Measurements from ENCODE around the gene SLC39A1. TPM values are rescaled to one million over a fixed set of nuclear protein-coding genes. Genes with fewer than 3 reads are reported as not detected.

The SLC39A1 gene
- total RNA-seq, 4 donors from 2014 or later = 88.6 to 105 (median 98.8) TPM

- DNase-seq (ENCODE audit: low spot score in 2 of 2) = no peak
- H3K4me3 ChIP-seq (ENCODE audit: low read depth, poor library complexity, severe bottlenecking) = no peak overlapping the region
- WGBS, 2 donors = 95% methylated on average over 18 of the region's 18 CpGs
- intact Hi-C loops (cut with DNase I; ENCODE audit: low total_unique reads) = no loop called here
- TF ChIP-seq POLR2A (IDR thresholded peaks at IDR 0.05) = no peak
- TF ChIP-seq CTCF (IDR thresholded peaks at IDR 0.05) = no peak
Measured at GRCh38 chr1:153932156-153933131, 30.9 kb downstream of the SLC39A1 start.

GRCh38 chr1:153929981-153930948 lies 33.1 kb downstream of the SLC39A1 start:
- intact Hi-C loops (cut with DNase I; ENCODE audit: low total_unique reads) = no loop called here
- 85 to 88% methylated on average over 14 of the region's 14 CpGs for WGBS, 2 donors
- TF ChIP-seq CTCF (IDR thresholded peaks at IDR 0.05) (no peak), POLR2A (IDR thresholded peaks at IDR 0.05) (no peak)

GRCh38 chr1:153929426-153929825 lies 33.9 kb downstream of the SLC39A1 start:
- WGBS, 2 donors = 81 to 83% methylated on average over 5 of the region's 5 CpGs
- TF ChIP-seq POLR2A (IDR thresholded peaks at IDR 0.05) (no peak), CTCF (IDR thresholded peaks at IDR 0.05) (no peak)
- DNase-seq (ENCODE audit: low spot score in 2 of 2) = no peak
- H3K4me3 ChIP-seq (ENCODE audit: low read depth, poor library complexity, severe bottlenecking) = no peak overlapping the region
- intact Hi-C loops (cut with DNase I; ENCODE audit: low total_unique reads) = no loop called here

More at GRCh38 chr1:153929981-153930948, 33.1 kb downstream of the SLC39A1 start:
- H3K4me3 ChIP-seq (ENCODE audit: low read depth, poor library complexity, severe bottlenecking) = no peak overlapping the region
- DNase-seq (ENCODE audit: low spot score in 2 of 2) = no peak

- TF ChIP-seq CTCF (IDR thresholded peaks at IDR 0.05) (no peak), POLR2A (IDR thresholded peaks at IDR 0.05) (no peak)
- no peak for DNase-seq (ENCODE audit: low spot score in 2 of 2)
- 52 to 53% methylated on average over 4 of the region's 4 CpGs for WGBS, 2 donors
- no peak overlapping the region for H3K4me3 ChIP-seq (ENCODE audit: low read depth, poor library complexity, severe bottlenecking)
- intact Hi-C loops (cut with DNase I; ENCODE audit: low total_unique reads) = no loop called here
Measured at GRCh38 chr1:153928791-153929341, 34.5 kb downstream of the SLC39A1 start.

- intact Hi-C loops (cut with DNase I; ENCODE audit: low total_unique reads) = no loop called here
- TF ChIP-seq CTCF (IDR thresholded peaks at IDR 0.05) (no peak), POLR2A (IDR thresholded peaks at IDR 0.05) (no peak)
- 83 to 88% methylated on average over 1 of the region's 1 CpG for WGBS, 2 donors
- DNase-seq (ENCODE audit: low spot score in 2 of 2) = no peak
- no peak overlapping the region for H3K4me3 ChIP-seq (ENCODE audit: low read depth, poor library complexity, severe bottlenecking)
Measured at GRCh38 chr1:153928245-153928644, 35.1 kb downstream of the SLC39A1 start.

Measured in lower leg skin (tissue), 4 donors.